Omental fat pad (tissue), 4 donors: Measurements from ENCODE around the gene SAPCD1. TPM values are rescaled to one million over a fixed set of nuclear protein-coding genes. Genes with fewer than 3 reads are reported as not detected.

Experiments
- ATAC-seq: fragments of 150-250 bp; one replicate; pipeline ENCODE4 v1.9.1; 2016; ENCODE audit warnings: mild to moderate bottlenecking, moderate library complexity; ENCODE audit not compliant: low FRiP score
- DNase-seq: peaks from one replicate; pipeline ENCODE4 v3.0.0-alpha.2; 2019; ENCODE audit warnings: low spot score
- total RNA-seq, 4 donors: library from RNA; depleted of rRNA; stranded (reverse); fragments of >200 nt; gene quantifications; one replicate each; pipeline ENCODE4 v1.1.0, GENCODE V29; 2016
- TF ChIP-seq, protein P1 (sequence below), 3 donors: fragments of 450-650 bp; IDR thresholded peaks; one replicate each; pipeline ENCODE4 v1.5.1; 2016 to 2017; ENCODE audit warnings: antibody characterized with exemption in 3 of 3, mild to moderate bottlenecking in 3 of 3, moderate library complexity in 2 of 3

SAPCD1 gene
- total RNA-seq, 4 donors from 2014 or later, result not detected

- no peak for ATAC-seq
- no peak for DNase-seq
- TF ChIP-seq, protein P1, sequence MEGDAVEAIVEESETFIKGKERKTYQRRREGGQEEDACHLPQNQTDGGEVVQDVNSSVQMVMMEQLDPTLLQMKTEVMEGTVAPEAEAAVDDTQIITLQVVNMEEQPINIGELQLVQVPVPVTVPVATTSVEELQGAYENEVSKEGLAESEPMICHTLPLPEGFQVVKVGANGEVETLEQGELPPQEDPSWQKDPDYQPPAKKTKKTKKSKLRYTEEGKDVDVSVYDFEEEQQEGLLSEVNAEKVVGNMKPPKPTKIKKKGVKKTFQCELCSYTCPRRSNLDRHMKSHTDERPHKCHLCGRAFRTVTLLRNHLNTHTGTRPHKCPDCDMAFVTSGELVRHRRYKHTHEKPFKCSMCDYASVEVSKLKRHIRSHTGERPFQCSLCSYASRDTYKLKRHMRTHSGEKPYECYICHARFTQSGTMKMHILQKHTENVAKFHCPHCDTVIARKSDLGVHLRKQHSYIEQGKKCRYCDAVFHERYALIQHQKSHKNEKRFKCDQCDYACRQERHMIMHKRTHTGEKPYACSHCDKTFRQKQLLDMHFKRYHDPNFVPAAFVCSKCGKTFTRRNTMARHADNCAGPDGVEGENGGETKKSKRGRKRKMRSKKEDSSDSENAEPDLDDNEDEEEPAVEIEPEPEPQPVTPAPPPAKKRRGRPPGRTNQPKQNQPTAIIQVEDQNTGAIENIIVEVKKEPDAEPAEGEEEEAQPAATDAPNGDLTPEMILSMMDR (IDR thresholded peaks at IDR 0.05), result no peak
Measured at GRCh38 chr6:31719001-31719400, 43.5 kb upstream of the SAPCD1 start.

DNA sequence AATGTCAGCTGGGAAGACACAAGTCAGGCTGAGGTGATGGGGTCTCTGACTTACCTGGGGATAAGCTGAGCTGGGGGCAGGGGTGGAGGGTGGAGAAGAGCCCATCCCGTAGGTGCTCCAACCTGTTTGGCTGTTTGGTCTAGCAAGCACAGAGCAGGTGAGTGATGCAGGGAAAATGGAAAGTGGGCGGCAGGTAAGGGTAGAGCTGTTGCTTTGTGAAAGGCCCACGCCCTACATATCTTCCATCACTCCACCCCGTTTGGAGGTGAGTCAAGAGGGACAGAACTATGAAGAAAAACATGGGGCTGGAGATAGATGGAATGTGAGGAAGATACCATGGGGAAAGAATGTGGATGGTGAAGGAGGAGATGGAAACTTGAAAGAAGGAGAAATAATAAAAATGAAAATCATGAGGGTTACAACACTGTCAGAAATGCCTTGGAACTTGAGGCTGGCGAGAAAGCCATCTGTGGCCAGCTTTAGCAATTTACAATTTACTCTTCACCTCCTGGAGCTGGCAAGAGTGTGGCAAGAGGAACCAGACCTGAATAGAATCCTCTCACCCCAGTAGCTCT lies 42.2 kb upstream of the SAPCD1 start:
- TF ChIP-seq, protein P1 (IDR thresholded peaks at IDR 0.05), result no peak
- DNase-seq (no peak), ATAC-seq (no peak)

DNA sequence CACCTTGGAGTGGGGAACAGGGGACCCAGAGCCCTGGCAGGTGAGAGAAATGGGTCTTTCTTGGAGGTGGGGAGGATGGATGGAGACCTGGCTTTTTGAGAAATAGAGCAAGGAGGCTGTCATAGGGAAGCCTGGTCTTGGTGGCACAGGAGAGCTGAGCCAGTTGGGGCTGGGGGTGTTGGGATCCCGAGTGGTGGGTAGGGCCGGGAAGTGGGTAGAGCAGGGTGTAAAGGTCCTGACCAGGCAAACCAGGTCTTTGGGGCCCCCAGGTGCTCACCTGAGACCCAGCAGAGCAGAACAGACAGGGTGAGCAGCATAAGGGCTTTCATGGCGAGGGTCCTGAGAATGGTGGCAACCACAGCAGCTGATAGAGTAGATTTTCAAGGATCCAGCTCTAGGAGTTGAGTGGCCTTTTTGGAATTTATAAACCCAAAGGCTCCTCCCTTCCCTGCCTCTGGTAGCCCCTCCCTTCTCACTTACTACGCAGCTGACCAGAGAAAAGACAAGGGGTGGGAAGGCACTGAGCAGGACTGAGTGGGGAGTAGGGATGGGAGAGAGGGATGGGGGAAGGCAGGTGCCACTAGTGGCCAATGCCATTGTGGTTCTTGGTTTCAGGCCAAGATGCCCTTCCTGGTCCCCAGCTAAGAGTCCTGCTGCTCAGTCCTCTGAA lies 41.0 kb upstream of the SAPCD1 start, which contains the start of gene LY6G6C:
TSS of gene LY6G6C (minus strand) at position 396 of the 670 bp plus-strand sequence. CDS start at position 329, 67 bp downstream.
- no peak for DNase-seq
- no peak for ATAC-seq
- TF ChIP-seq, protein P1 (IDR thresholded peaks at IDR 0.05), result no peak

GRCh38 chr6:31722173-31722572 lies 40.3 kb upstream of the SAPCD1 start:
- DNase-seq (no peak), ATAC-seq (no peak)
- TF ChIP-seq, protein P1 (IDR thresholded peaks at IDR 0.05), result no peak

DNA sequence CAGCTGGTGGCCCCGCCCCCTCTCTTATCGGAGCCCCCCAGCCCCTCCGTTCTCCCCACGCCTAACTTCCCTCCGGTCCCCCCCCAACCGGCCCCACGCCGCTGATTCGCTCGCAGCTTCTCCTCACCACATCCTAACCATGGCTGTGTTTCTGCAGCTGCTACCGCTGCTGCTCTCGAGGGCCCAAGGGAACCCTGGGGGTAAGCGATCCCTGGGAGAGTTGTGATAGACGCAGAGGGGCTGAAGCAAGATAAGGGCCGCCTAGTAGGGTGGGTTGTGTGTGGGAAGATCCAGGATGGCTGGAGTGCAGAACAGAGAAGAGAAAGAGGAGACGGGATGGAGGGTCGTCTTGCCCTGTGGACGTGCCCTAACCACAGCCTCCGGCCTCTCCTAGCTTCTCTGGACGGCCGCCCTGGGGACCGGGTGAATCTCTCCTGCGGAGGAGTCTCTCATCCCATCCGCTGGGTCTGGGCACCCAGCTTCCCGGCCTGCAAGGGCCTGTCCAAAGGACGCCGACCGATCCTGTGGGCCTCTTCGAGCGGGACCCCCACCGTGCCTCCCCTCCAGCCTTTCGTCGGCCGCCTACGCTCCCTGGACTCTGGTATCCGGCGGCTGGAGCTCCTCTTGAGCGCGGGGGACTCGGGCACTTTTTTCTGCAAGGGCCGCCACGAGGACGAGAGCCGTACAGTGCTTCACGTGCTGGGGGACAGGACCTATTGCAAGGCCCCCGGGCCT lies 39.0 kb upstream of the SAPCD1 start, which contains the start of gene MPIG6B:
TSS of gene MPIG6B (plus strand) at position 129 of the 735 bp plus-strand sequence. CDS start at position 140, 11 bp downstream.
- ATAC-seq (no peak), DNase-seq (no peak)
- TF ChIP-seq, protein P1 (IDR thresholded peaks at IDR 0.05), result no peak

DNA sequence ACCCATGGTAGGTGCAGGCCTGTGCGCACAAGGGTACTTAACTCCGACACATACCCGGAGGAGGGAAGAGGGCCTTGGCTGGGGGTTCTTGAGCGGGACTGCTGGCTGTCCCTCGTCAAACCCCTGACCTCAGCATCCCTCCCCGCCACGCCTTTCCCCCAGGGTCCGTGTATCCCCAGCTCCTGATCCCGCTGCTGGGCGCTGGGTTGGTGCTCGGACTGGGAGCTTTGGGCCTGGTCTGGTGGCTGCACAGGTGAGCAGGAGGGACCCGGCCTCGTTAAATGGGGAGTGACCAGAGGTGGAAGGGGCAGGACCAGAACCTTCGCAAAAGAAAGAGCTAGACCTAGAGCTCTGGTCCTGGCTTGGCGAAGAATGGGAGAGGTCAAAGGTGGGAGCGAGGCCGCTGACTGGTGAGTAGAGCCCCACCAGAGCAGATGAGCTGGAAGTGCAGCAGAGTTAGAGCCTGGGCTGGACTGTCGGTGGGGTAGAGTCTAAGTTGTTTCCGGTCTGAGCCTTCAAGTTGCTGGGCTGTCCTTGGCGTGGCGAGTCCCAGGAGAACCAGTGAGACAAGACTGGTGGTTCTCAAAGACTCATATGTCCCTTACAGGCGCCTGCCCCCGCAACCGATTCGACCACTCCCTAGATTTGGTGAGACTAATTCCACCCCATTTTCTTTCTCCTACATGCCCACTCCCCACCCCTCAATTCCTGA lies 38.3 kb upstream of the SAPCD1 start:
- TF ChIP-seq, protein P1 (IDR thresholded peaks at IDR 0.05), result no peak
- DNase-seq (no peak), ATAC-seq (no peak)
